ENCODE results near the gene VPS37B.

The VPS37B gene

DNA sequence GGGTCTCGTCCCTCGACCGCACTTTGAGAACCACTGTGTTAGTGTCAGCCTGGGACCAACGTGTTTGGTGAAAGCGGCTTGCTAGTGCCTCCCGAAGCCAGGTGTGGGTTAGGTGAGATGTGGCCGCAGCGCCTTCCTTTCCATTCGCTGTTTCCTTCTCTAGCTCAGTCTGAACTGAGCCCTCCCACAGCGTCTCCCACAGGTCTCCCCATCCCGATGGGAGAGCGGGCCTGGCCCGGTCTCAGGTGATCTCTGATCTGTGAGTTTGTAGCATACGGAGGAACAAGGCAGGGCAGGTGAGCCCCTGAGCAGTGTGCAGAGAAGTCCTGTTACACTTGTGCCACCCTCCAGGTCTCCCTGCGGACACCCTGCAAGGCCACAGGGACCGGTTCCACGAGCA, 41.4 kb downstream of the VPS37B start:
- no peak overlapping the region for H3K27ac ChIP-seq (ENCODE audit: low read depth, low read length)
- H3K36me3 ChIP-seq (ENCODE audit: insufficient read depth, low read length), result 0 out of 2 replicates have a peak, but pooled peaks cover 3% of the 10 kb centered on the region
- H3K27me3 ChIP-seq (ENCODE audit: insufficient read depth, low read length), result no peaks in the 10 kb centered on the region; the same call in 1 of the 2 replicates
- H3K9ac ChIP-seq (ENCODE audit: low read depth, low read length), result no peak overlapping the region
- 0 out of 2 replicates have a peak, but pooled peaks cover 3% of the 10 kb centered on the region for H3K4me1 ChIP-seq (ENCODE audit: insufficient read depth, low read length)
- H3K9me3 ChIP-seq (ENCODE audit: insufficient read depth, low read depth, low read length), result no peaks in the 10 kb centered on the region
- WGBS, result 96% methylated on average over 17 of the region's 17 CpGs
- no peak overlapping the region for H3K4me3 ChIP-seq (ENCODE audit: low read length)

DNA sequence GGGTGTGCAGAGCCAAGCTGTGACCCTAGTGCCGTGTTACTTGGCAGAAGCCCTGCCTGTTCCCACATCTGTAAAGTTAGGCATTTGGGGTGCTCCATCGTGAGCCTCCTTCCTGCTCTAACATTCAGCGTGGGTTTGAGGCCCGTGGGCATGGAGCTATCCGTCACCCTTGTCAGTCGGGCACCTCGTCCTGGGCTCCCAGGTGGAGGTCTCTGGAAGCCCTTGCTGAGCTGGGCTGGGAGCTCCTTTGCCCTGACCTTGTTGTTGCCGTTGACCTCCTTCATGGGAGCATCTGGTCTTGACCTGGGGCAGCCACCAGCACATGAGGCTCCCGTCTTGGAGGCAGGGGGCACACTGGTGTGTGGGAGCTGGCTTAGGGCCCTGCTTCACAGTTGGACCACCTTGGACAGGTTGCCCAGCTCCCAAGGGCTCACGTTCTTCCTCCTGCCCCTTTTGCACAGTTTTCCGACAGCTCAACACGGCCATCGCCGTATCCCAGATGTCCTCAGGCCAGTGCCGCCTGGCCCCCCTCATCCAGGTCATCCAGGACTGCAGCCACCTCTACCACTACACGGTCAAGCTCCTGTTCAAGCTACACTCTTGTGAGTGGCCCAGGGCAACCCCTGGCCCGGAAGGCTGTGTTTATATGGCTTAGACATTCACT, 42.2 kb downstream of the VPS37B start:
- 0 out of 2 replicates have a peak, but pooled peaks cover 3% of the 10 kb centered on the region for H3K4me1 ChIP-seq (ENCODE audit: insufficient read depth, low read length)

DNA sequence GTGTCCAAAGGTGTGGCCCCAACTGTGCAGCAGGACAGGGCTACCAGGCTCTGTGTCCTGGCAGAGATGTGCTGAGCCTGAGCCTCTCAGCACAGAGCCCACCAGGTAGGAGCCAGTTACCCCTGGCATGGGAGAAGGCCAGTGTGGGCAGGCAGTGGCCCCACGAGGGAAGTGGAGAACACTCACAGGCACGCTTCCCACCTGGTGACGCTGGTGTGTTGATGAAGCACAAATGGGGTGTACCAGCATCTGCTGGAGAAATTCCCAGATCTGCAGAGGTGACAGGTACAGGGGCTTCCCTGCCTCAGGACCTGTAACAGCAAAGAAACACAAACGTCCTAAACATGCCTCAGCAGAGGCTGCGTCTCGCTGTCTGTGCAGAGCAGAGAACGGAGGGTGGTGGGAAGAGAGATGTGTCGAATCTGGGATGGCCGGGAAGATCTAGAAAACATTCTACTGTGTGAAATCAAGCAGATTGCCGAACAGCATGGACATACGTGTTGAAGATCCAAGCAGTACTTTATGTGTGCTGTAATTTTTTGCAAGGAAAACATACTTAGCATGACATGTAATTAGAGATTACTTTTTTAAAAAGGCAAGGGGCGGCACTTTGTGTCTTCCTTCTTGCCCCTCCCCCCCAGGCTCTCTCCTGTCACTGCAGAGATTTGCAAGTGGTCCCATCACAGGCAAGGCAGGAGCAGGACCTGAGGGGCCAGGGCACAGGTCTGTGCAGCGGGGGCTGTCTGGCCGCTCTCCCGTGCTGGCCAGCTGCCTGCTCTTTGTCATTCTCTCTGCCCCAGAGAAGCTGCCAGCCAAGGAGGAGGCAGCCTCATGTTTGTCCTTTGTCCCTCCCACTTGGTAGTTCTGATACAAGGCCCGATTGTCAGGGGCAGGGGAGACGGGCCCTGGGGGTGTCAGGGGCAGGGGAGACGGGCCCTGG, 43.3 kb downstream of the VPS37B start:
- no peak overlapping the region for H3K27ac ChIP-seq (ENCODE audit: low read depth, low read length)
- H3K4me1 ChIP-seq (ENCODE audit: insufficient read depth, low read length), result 0 out of 2 replicates have a peak, but pooled peaks cover 3% of the 10 kb centered on the region

More for the DNA sequence above, 42.2 kb downstream of the VPS37B start:
- H3K27ac ChIP-seq (ENCODE audit: low read depth, low read length), result no peak overlapping the region
- no peaks in the 10 kb centered on the region for H3K9me3 ChIP-seq (ENCODE audit: insufficient read depth, low read depth, low read length)
- H3K9ac ChIP-seq (ENCODE audit: low read depth, low read length), result no peak overlapping the region
- no peaks in the 10 kb centered on the region; the same call in 1 of the 2 replicates for H3K27me3 ChIP-seq (ENCODE audit: insufficient read depth, low read length)
- no peak overlapping the region for H3K4me3 ChIP-seq (ENCODE audit: low read length)
- 0 out of 2 replicates have a peak, but pooled peaks cover 3% of the 10 kb centered on the region for H3K36me3 ChIP-seq (ENCODE audit: insufficient read depth, low read length)
- WGBS, result 95% methylated on average over 17 of the region's 17 CpGs

DNA sequence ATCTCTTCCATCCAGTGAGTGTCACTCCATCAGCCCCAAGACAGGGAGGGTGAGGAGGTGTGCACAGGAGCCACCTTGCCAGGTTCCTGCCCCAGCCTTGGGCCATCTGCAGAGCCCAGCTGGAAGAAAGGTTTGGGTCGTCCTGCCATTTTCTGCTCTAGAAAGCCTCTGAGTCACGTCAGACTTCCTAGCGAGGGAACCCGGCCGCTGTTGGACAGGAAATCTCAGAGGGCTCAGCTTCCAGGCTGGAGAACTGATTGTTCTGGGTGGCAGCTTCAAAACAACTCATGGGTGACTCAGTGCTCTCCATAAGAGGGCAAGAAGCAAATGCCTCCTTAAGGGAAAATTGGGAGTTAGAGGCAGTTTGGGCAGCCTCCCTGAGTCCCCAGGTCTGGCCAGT, 44.1 kb downstream of the VPS37B start:
- Histone ChIP-seq H3K9ac (ENCODE audit: low read depth, low read length) (no peak overlapping the region), H3K27ac (ENCODE audit: low read depth, low read length) (no peak overlapping the region)

More for the DNA sequence above, 43.3 kb downstream of the VPS37B start:
- H3K9ac ChIP-seq (ENCODE audit: low read depth, low read length), result no peak overlapping the region
- no peaks in the 10 kb centered on the region for H3K9me3 ChIP-seq (ENCODE audit: insufficient read depth, low read depth, low read length)
- H3K27me3 ChIP-seq (ENCODE audit: insufficient read depth, low read length), result no peaks in the 10 kb centered on the region
- 81% methylated on average over 17 of the region's 18 CpGs for WGBS
- 0 out of 2 replicates have a peak, but pooled peaks cover 3% of the 10 kb centered on the region for H3K36me3 ChIP-seq (ENCODE audit: insufficient read depth, low read length)
- no peak overlapping the region for H3K4me3 ChIP-seq (ENCODE audit: low read length)

DNA sequence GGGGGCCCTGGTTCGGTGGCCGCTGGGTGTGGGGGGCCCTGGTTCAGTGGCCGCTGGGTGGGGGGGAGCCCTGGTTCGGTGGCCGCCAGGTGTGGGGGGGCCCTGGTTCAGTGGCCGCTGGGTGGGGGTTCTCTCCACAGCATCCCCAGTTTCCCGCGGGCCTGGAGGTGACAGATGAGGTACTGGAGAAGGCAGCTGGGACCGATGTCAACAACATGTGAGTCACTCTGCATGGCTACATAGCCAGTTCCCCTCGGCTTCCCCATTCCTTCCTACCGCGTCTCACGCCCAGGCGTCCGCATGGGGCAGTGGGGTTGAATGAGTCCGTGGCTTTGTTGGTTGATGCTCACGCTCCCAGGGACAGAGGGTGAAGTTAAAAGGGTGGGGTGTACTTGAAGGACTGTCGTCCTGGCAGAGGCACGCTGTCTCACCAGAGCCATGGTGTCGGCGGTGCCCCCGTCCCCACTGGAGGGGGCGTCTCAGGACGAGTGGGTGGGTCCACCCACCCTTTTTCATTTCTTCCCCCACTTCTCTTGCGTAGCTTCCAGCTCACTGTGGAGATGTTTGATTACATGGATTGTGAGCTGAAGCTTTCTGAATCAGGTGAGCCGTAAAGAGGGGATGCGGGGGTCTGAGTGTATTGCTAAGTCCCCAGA, 45.1 kb downstream of the VPS37B start:
- Histone ChIP-seq H3K27ac (ENCODE audit: low read depth, low read length) (no peak overlapping the region), H3K4me1 (ENCODE audit: insufficient read depth, low read length) (0 out of 2 replicates have a peak, but pooled peaks cover 3% of the 10 kb centered on the region), H3K9me3 (ENCODE audit: insufficient read depth, low read depth, low read length) (no peaks in the 10 kb centered on the region), H3K36me3 (ENCODE audit: insufficient read depth, low read length) (no peaks in the 10 kb centered on the region), H3K4me3 (ENCODE audit: low read length) (no peak overlapping the region), H3K9ac (ENCODE audit: low read depth, low read length) (no peak overlapping the region), H3K27me3 (ENCODE audit: insufficient read depth, low read length) (no peaks in the 10 kb centered on the region)
- WGBS, result 88% methylated on average over 24 of the region's 27 CpGs

More for the DNA sequence above, 44.1 kb downstream of the VPS37B start:
- Histone ChIP-seq H3K36me3 (ENCODE audit: insufficient read depth, low read length) (no peaks in the 10 kb centered on the region), H3K4me1 (ENCODE audit: insufficient read depth, low read length) (0 out of 2 replicates have a peak, but pooled peaks cover 3% of the 10 kb centered on the region), H3K27me3 (ENCODE audit: insufficient read depth, low read length) (no peaks in the 10 kb centered on the region), H3K4me3 (ENCODE audit: low read length) (no peak overlapping the region), H3K9me3 (ENCODE audit: insufficient read depth, low read depth, low read length) (no peaks in the 10 kb centered on the region)
- WGBS, result 86% methylated on average over 5 of the region's 5 CpGs

DNA sequence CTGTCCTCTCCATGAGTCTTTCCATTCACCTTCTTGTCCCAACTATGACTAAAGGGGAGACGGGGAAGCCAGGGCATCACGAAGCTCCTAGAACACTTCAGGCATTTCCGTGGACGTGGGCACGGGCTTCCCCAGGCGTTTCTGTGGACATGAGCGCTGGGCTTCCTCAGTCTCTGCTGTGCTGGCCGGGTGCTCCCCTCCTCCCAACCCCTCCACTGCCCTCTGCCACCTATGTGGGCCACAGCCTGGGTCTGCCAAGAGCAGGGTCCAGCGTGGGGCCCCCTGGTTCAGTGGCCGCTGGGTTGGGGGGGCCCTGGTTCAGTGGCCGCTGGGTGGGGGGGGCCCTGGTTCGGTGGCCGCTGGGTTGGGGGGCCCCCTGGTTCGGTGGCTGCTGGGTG, 45.9 kb downstream of the VPS37B start:
- Histone ChIP-seq H3K4me1 (ENCODE audit: insufficient read depth, low read length) (0 out of 2 replicates have a peak, but pooled peaks cover 3% of the 10 kb centered on the region), H3K27me3 (ENCODE audit: insufficient read depth, low read length) (no peaks in the 10 kb centered on the region), H3K27ac (ENCODE audit: low read depth, low read length) (no peak overlapping the region), H3K36me3 (ENCODE audit: insufficient read depth, low read length) (no peaks in the 10 kb centered on the region), H3K9me3 (ENCODE audit: insufficient read depth, low read depth, low read length) (no peaks in the 10 kb centered on the region), H3K4me3 (ENCODE audit: low read length) (no peak overlapping the region), H3K9ac (ENCODE audit: low read depth, low read length) (no peak overlapping the region)
- WGBS, result 95% methylated on average over 10 of the region's 14 CpGs

DNA sequence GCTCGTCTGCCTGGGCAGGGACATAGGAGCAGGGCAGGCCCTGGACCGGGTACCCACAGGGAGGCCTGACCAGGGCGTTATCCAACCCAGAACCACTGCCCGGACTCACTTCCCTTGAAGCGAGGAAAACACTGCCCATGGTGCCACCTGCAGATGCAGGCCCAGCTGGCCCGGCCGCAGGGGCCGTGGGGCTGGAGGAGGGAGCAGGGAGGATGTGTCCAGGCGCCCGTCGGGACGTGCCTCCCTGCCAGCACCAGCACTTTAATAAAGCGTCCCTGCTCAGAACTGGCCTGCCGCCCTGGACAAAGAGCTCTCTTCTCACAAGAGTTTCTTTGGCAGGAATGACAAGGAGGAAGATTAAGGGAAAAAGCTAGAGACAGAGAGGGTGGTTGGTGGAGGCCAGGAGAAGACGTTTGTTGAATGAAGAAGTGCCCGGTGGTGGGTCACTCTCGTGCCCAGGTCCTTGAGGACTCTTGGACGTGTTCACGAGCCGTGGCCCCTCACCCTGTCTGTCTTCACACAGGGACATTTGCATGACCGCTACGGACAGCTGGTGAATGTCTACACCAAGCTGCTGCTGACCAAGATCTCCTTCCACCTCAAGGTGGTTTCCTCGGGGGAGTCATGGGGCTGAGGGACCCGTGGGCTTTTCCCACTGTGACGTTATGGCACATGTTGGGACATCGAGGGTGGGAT, 46.4 kb downstream of the VPS37B start:
- no peaks in the 10 kb centered on the region for H3K36me3 ChIP-seq (ENCODE audit: insufficient read depth, low read length)
- H3K27ac ChIP-seq (ENCODE audit: low read depth, low read length), result no peak overlapping the region

DNA sequence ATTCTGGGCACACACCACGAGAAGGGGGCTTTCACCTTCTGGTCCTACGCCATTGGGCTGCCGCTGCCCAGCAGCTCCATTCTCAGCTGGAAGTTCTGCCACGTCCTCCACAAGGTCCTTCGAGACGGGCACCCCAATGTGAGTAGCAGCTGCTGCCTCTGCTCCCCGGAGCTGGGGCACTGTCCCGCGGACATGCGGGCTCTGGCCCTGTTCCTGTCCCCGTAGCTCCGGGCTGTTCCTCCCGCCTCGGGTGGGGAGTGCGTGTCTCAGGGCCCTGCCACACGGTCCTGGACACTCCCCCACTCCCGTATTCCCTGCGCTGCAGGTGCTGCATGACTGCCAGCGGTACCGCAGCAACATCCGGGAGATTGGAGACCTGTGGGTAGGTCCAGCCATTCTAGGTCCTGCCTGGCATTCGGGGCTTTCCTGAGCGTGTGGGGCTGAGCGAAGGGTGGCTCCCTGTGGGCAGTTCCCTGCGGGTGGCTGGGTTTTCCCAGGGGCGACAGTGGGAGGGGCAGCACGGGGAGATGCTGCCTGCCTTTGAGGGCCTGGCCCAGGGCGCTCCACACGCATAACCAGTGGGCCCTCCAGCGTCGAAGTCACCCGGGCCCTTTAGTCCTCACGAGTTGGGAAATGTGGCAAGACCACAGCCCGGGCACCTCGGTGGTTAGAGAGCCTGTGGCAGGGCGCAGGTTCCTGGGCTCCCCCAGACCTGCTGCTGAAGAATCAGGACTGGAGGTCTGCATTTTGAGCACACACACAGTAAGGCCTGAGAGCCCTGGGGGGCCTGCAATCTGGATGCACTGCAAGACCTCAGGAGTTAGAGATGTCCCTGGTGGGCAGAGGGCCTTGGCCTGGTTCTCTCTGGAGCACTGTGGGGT, 47.2 kb downstream of the VPS37B start:
- no peaks in the 10 kb centered on the region for H3K36me3 ChIP-seq (ENCODE audit: insufficient read depth, low read length)
- no peak overlapping the region for H3K27ac ChIP-seq (ENCODE audit: low read depth, low read length)
- no peaks in the 10 kb centered on the region for H3K9me3 ChIP-seq (ENCODE audit: insufficient read depth, low read depth, low read length)
- H3K9ac ChIP-seq (ENCODE audit: low read depth, low read length), result no peak overlapping the region
- 0 out of 2 replicates have a peak, but pooled peaks cover 3% of the 10 kb centered on the region for H3K4me1 ChIP-seq (ENCODE audit: insufficient read depth, low read length)
- H3K4me3 ChIP-seq (ENCODE audit: low read length), result no peak overlapping the region
- no peaks in the 10 kb centered on the region for H3K27me3 ChIP-seq (ENCODE audit: insufficient read depth, low read length)
- WGBS, result 90% methylated on average over 36 of the region's 36 CpGs

More for the DNA sequence above, 46.4 kb downstream of the VPS37B start:
- Histone ChIP-seq H3K27me3 (ENCODE audit: insufficient read depth, low read length) (no peaks in the 10 kb centered on the region), H3K9me3 (ENCODE audit: insufficient read depth, low read depth, low read length) (no peaks in the 10 kb centered on the region), H3K4me1 (ENCODE audit: insufficient read depth, low read length) (0 out of 2 replicates have a peak, but pooled peaks cover 3% of the 10 kb centered on the region), H3K9ac (ENCODE audit: low read depth, low read length) (no peak overlapping the region), H3K4me3 (ENCODE audit: low read length) (no peak overlapping the region)
- WGBS, result 91% methylated on average over 26 of the region's 26 CpGs

DNA sequence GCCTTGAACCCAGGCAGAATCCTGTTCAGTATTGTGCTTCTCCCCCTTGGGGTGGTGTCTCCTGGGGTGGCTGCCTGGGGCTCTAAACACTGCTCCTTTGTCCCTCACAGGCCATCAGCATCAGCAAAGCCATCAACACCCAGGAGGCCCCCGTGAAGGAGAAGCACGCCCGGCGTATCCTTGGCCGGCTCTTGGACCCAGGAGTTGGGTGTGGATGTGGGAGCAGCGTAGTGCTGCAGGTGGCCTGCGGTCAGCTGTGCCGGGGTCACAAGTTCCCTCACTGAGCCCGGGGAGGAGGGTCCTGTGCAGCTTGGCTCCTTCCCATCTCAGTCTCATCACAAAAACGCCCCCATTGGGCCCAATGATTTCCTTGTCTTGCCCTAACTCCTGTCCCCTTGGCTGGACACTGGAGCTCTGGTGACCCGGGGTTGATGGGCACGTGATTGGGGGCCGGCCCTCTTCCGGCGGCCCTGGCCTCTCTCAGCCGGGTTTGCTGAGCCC, 48.0 kb downstream of the VPS37B start:
- WGBS, result 94% methylated on average over 16 of the region's 16 CpGs
- H3K9ac ChIP-seq (ENCODE audit: low read depth, low read length), result no peak overlapping the region

More for the DNA sequence above, 48.0 kb downstream of the VPS37B start:
- Histone ChIP-seq H3K4me3 (ENCODE audit: low read length) (no peak overlapping the region), H3K36me3 (ENCODE audit: insufficient read depth, low read length) (no peaks in the 10 kb centered on the region), H3K4me1 (ENCODE audit: insufficient read depth, low read length) (0 out of 2 replicates have a peak, but pooled peaks cover 3% of the 10 kb centered on the region), H3K27me3 (ENCODE audit: insufficient read depth, low read length) (no peaks in the 10 kb centered on the region), H3K9me3 (ENCODE audit: insufficient read depth, low read depth, low read length) (no peaks in the 10 kb centered on the region), H3K27ac (ENCODE audit: low read depth, low read length) (no peak overlapping the region)
